HG03571 (cell line): ENCODE data around the gene ACO2.

Source experiments
- ATAC-seq: cut with Tn5 transposase; IDR thresholded peaks from one replicate; pipeline ENCODE4 v1.9.1; 2021; ENCODE audit not compliant: unreplicated experiment

Gene ACO2

DNA sequence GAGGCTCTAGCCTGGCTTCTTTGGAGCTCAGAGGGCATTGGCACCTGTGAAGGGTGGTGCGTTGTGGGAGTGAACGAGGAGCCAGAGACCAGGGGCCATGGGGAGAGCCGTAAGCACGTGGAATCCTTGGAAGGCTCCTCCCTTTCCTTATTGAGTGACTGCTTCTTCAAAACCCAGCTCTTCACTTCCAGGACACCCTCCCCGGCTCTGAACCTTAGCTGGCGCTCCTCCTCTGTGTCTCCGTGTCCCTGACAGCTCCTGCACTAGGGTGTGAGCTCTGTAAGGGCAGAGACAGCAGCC is 49.1 kb downstream of the ACO2 start:
- ATAC-seq, result no peak

DNA sequence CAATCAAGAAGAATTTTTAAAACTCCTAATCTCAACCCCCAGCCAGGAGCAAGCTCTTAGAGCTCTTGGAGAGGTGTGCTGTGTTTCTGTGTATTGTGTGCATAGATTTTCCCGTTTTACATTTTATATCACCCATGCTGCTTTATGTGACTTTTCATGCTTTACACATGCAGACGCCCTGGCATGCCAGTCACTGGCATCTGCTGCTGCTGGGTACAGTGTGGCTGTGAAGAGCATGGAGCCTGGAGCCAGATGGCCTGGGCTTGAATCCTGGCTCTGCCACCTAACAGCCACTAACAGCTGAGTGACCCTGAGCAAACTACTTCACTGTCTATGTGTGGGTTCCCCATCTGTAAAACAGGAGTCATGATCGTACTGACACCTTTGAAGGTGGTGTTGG is 52.2 kb downstream of the ACO2 start:
- ATAC-seq, result no peak

DNA sequence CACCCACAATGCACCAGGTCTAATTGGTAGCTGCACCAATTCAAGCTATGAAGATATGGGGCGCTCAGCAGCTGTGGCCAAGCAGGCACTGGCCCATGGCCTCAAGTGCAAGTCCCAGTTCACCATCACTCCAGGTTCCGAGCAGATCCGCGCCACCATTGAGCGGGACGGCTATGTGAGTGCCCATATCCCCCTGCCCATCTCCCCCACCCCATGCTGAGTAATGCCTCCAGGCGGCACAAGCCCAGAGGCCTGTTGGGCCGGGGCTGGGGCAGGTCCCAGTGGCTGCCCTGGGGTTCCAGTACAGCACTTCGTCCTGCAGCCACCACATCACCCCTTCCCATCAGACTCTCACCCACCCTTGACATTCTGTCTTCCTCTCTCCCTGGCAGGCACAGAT is 53.9 kb downstream of the ACO2 start:
- ATAC-seq, result no peak

DNA sequence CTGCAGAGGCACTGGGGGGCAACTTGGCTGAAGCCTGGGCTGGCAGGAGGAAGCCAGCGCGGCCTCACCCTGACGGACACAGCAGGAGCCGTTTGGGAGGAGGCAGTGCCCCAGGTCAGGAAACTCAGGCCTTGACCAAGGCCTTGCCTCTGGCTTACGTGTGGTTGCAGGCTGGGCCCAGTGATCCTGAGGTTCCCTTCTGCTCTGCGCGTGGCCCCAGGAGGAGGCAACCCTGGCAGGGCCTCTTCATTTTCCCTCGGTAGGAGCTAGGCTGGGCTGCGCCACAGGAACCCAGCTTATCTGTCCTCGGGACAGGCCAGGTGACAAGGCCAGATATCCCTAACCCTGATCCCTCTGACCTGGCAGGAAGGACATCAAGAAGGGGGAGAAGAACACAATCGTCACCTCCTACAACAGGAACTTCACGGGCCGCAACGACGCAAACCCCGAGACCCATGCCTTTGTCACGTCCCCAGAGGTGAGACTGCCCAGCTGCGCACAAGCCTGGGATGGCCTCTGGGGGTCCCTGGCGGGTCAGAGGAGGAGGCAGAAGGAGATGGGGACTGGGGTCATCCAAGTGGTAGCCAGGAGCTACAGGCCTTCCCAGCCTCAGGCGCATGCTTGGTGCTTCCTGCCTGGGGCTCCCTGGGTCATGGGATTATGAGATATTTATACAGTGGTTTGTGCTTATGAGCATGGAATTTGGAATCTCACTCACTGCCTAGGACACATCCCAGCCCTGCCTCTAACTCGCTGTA is 54.7 kb downstream of the ACO2 start:
- no peak for ATAC-seq

DNA sequence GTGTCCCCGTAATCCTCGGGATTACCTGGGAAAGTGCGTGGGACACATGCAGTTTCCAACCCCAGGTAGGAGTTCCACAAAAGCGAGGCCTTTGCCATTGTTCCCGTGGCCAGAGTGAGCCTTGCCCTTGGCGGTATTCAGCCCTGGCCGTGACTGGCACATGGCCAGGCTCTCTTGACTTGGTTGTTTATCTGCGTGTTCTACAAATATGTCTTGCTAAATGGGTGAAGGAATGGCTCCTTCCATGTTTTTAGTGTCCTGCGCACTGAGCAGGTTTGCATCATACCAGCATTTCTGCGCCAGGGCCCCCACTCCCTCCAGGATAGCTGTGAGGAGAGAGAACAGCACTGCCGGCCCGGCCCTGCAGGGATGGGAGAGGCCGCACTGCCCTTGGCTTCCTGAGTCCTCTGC is 55.3 kb downstream of the ACO2 start:
- no peak for ATAC-seq

DNA sequence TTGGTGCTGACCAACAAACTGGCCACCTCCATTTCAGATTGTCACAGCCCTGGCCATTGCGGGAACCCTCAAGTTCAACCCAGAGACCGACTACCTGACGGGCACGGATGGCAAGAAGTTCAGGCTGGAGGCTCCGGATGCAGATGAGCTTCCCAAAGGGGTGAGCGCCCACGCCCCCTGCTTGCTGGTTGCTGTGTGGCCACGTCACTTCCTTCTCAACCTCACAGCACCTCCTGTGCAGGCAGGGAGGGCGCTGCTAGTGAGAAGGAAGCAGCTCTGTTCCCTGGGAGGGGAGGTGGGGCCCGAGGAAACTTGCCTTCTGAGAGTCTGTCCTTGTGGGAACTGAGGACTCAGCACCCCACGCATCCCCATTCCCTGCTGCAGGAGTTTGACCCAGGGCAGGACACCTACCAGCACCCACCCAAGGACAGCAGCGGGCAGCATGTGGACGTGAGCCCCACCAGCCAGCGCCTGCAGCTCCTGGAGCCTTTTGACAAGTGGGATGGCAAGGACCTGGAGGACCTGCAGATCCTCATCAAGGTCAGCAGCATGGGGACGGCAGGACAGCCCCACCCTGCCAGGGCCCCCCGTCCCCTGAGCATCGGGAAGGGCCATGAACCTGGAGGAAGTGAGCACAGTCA is 56.0 kb downstream of the ACO2 start:
- no peak for ATAC-seq

DNA sequence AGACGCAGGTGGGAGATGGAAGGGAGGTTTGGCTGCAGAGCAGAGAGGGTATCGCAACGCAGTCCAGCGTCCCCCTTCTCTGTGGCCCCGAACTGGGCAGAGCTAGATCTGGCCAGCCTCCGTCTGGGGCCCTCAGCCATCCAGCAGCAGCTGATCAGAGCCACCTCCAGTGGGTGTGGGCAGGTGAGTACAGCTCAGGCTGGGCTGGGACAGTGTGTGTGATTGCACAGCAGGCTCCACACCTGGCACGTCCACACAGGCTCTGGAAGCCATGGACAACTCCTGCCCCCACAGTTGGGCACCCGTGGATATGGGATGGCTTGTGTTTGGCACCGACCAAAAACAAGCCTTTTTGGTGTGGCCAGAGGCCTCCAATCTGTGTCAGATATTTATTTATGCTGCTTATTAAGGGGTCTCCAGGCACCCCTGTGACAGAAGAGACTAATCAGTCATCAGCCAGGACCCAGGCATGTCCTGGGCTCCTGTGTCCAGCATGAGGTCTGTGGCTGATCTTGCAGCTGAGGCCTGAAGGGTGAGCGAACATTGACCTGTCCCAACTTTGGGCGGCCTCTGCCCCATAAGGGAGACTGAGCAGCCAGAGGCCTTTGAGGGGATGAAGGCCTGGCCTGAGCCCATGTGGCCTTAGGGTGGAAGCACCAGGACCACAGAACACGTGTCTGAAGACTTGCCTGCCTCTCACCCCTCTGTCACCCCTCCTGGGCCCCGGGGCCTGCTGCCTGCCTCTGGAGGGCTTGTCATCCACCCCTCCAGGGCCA is 56.7 kb downstream of the ACO2 start:
- ATAC-seq, result no peak

DNA sequence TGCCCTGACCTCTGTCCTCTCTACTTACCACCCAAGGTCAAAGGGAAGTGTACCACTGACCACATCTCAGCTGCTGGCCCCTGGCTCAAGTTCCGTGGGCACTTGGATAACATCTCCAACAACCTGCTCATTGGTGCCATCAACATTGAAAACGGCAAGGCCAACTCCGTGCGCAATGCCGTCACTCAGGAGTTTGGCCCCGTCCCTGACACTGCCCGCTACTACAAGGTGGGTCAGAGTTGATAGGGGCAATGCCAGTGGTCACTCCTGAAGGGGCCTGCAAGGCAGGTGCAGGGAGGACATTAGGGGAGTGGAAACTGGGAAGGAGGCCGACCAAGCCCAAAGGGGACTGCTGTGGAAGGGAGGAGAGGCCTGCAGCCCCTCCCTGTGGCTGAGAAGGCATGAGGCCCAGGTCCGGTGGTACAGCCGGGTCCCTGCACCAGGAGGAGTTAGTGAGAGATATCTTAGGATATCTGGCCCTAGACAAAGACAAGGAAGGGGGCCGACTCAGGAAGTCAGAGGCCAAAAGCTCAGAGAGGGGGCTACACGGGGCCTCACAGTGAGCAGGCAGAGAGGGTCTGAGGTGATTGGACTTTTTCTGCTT is 57.4 kb downstream of the ACO2 start:
- ATAC-seq, result no peak

DNA sequence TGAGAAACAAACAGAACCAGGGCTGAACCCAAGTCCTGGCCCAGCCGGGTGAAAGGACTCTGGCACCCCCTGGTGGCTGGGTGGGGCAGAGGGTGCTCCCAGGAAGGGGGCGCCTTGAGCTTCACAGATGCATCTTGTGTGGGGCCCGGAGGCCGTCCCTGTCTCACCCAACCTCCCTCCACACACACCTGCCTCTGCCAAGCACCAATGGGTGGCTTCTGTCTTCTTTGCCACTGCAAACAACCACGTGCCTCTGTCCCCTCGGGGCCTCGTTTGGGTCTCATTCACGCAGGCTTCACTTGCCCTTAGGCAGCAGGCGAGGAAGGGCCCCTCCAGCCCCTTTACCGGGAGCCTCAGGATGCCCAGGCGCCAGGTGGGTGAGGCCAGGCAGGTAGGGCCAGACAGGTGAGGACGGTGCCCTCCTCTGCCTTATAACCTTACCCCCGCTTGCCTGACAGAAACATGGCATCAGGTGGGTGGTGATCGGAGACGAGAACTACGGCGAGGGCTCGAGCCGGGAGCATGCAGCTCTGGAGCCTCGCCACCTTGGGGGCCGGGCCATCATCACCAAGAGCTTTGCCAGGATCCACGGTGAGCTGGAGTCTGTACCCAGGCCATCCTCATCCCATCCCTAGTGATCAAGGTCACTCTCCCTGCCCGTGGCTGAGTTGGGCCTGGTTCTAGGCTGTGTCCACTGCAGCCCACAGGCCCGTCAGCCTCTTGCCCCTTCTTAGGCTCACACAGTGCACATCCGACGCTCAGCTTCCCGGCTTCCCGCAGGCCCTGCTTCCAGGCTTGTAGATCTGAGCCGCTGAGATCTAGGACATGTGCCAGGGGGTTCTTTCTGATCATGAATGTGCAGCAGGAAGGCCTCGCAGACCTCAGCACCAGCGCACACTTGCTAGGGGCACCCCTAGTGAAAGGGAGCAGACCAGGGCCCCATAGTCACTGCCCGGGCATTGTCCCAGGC is 58.2 kb downstream of the ACO2 start:
- ATAC-seq, result no peak

DNA sequence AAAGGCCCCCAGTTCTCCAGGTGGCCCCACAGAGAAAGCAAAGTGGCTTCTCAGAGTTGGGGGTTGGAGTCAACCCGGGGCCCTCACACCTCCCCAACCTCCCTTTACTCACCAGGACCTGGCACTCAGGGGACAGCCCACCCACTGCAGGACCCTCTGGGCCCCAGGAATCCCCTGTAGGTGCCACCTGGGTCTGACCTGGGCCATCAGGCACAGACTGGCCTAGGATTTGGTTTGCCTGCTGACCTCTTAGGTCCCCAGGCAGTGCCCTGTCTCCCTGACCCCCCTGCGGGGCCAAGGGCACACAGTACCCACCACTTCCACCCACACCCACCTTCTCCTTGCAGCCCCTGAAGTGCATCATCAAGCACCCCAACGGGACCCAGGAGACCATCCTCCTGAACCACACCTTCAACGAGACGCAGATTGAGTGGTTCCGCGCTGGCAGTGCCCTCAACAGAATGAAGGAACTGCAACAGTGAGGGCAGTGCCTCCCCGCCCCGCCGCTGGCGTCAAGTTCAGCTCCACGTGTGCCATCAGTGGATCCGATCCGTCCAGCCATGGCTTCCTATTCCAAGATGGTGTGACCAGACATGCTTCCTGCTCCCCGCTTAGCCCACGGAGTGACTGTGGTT is 59.3 kb downstream of the ACO2 start:
- no peak for ATAC-seq

DNA sequence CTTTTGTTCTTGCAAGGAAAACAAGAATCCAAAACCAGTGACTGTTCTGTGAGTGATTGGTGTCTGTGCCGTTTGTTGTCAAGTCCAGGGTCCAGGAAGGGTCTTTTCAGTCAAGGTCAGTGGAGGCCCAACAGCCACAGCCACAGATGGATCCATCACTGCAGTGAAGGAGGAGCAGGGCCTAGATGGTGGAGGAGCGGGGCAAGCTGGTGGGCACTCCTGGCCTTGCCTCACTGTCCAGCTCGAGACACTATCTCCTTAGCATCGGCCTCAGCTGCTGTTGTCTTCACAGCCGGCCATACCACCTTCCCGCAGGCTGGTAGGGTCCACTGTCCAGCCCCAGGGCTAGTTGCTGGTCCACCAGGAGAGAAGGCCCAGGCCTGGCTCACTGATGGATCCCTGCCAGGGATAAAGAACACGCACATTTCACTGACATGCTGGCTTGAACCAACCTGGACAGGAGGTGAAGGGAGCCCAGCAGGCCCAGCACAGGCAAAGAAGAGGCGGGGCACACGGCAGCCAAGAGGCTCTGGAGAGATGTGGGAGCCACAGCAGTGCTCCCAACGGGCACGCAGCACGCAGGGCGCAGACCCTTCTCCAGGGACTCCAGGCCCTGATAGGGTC is 60.1 kb downstream of the ACO2 start:
- no peak for ATAC-seq

DNA sequence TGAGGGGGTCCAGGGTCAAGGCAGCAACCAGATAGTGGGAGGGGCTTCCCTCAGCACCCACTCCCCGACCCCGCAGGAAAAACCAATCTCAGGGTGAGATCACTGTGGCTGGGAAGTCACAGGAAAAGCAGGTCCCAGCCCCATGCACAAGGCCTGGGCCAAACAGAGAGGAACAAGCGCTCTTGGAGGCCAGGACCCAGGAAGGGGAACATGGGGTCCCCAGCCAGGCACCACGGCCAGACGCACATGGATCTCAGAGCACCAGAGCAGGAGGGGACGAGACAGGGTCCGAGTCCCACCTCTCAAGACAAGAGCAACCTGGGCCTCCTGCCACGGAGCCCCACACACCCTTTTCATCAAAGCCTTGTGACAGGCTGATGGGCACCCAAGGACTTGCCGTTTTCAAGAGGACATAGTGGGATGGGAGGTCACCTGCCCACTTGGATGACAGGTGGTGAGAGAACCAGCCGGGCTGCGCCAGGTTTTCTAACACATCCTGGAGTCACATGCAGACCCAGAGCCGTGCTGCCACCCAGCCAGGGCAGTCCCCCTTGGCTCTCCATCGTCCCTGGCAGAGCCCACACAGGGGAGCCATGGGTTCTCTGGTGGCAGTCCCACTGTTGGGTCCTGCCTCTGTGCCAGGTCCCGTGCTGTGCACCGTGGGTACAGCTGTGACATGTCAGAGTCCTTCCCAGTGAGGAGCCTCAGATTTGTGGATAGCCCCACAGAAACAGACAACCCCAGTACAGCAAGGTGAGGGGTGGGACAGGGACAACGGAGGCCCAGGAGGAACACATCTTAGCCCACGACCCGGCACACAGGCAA is 62.2 kb downstream of the ACO2 start:
- no peak for ATAC-seq

DNA sequence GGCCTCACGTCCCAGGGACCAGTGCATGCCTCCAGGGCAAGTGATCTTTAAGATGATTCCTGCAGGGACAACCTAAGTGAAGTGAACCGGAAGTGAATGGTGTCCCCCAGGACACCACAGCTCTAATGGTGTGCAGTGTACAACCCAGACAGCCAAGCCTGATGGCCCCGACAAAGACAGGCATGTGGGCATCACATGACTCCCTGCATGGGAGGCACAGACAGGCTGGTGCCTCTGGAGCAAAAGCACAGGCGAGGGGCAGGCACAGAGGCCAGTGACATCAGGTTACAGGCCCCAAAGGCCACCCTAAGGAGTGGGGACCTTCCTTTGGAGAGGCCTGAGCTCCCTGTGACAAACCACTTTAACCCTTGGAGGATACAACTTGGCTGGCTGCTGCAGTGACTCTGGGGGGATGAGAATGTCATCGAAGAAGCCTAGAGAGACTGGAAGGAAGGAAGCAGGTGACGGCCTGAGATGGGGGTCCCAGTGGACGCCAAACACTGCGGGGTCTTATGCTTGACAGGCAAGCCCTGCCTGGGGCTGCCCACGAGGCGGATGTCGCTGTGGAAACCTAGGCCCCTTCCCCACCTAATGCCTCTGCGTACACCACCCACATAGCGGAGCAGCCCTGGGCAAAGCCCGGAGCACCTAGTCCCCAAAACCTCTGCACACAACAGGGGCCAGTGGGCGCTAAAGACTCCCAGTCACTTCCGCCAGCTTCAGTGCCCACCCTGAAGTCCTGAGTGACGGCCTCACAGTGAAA is 63.0 kb downstream of the ACO2 start:
- no peak for ATAC-seq

DNA sequence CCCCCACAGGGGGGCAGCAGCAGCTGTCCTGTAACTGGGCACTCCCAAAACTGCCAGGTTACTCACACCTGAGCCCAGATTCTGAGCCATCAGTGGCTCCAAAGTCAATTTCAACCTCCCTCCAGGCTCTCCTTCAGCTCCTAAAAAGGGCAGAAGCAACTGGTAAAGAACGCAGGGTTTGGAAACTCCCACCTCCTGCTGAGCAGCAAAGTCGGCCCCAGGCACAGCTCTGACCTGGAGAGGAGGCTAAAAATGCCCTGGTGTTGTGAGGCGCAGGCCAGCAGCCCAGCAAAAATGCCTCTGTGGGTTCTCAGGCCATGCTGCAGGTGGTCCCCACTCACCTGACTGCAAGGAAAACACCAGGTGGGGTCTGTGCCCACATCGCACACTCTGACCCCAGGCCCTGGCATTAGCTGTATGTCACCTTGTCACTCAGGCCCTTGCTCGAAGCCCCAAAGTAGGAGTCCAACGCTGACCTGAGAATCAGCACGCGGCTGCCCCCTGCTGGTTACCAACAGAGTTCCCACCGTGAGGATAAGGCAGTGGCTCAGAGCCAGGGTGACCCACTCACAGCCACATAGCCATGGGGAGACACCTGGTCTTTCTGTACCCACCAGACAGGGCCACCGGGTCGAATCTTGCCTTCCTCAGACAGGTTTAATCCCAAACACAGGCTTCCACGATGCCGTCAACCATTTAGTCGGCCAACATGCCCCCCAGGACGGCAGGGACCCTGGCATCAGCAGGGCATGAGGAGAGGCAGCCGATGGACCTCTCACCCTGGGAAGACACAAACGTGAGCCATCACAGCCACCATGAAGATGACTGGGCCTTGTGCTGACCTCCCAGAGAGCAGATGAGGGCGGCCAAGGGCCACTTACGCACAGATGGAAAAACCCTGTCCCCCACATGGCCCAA is 64.2 kb downstream of the ACO2 start:
- ATAC-seq, result no peak

DNA sequence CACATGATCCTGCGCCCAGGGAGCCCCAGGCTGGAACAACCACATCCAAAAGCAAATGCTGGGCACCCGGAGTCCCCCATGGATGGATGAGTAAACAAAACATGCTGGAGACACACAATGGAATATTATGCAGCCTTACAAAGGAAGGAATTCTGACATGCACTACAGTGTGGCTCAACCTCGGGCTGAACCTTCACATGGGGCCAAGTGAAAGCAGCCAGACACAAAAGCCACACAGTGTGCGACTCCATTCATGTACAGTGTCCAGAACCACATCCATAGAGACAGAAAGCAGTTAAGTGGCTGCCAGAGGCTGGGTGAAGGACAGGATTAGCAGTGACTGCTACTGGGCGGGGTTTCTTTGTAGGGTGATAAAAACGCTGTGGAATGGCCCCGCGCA is 65.3 kb downstream of the ACO2 start:
- no peak for ATAC-seq

DNA sequence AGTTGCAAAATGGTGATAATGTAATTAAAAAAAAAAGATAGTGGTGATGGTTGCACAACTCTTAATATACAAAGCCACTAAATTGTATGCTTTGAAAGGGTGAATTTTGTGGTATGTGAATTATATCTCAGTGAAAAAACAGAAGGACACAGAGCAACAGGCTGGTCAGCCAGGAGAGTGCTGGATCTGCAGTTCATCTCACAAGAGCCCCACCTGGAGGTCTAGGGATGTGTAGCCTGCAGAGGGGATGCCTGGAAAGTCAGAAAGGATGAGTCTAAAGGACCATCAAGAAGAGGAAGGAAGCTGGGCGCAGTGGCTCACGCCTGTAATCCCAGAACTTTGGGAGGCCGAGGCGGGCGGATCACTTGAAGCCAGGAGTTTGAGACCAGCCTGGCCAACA is 66.3 kb downstream of the ACO2 start:
- ATAC-seq, result no peak

DNA sequence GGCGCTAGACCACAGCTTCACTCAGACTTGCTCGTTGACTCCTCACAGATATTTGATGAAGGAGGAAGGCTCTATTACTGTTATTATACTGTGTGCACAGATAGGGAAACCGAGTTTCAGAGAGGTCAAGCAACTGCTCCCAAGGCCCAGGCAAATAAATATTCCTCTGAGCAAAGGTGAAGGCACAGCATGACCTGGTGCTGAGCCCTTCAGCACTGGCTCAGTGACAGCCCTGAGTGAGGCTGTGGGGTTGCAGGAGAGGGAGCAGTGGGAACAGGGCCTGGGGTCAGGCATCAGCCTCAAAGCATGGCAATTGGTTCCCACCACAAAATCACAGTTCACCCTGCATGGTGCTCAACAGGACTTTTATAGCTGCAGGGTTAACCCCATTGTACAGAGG is 68.3 kb downstream of the ACO2 start:
- ATAC-seq, result no peak
